Endothelial cell (in vitro differentiated cells): ENCODE results near the gene RABIF. TPM values are rescaled to one million over a fixed set of nuclear protein-coding genes. Genes with fewer than 3 reads are reported as not detected.
"Not testable (repeated sequence)": the region's sequence is repeated elsewhere in the genome, so short reads cannot be mapped to it uniquely, and the experiment has no call there.

Experiments
- DNase-seq: peaks from one replicate; pipeline ENCODE4 v3.0.0; 2021; ENCODE audit warnings: low spot score
- H3K27ac Mint-ChIP-seq: one replicate; pipeline ENCODE4 v1.8.0; 2021; ENCODE audit warnings: mixed read lengths, inconsistent platforms; ENCODE audit not compliant: unreplicated experiment
- H3K27me3 Mint-ChIP-seq: one replicate; pipeline ENCODE4 v1.8.0; 2021; ENCODE audit warnings: mild to moderate bottlenecking, moderate library complexity, mixed read lengths, inconsistent platforms; ENCODE audit not compliant: unreplicated experiment
- H3K36me3 Mint-ChIP-seq: one replicate; pipeline ENCODE4 v1.8.0; 2021; ENCODE audit warnings: mild to moderate bottlenecking, low read depth, mixed read lengths, inconsistent platforms; ENCODE audit not compliant: unreplicated experiment
- H3K4me1 Mint-ChIP-seq: one replicate; pipeline ENCODE4 v1.8.0; 2021; ENCODE audit warnings: mild to moderate bottlenecking, mixed read lengths, inconsistent platforms; ENCODE audit not compliant: unreplicated experiment
- H3K4me3 Mint-ChIP-seq: one replicate; pipeline ENCODE4 v1.8.0; 2021; ENCODE audit warnings: mild to moderate bottlenecking, mixed read lengths, inconsistent platforms; ENCODE audit not compliant: unreplicated experiment
- H3K9me3 Mint-ChIP-seq: one replicate; pipeline ENCODE4 v1.8.0; 2021; ENCODE audit warnings: mixed read lengths, inconsistent platforms; ENCODE audit not compliant: unreplicated experiment
- total RNA-seq: library from RNA; stranded (reverse); fragmentation: NEBNext Ultra II Directional; extraction: Animal tissue kit (Norgen Biotek cat#: 25700); gene quantifications from one replicate; pipeline ENCODE4 v1.2.1, GENCODE V29; 2021; ENCODE audit not compliant: unreplicated experiment
- TF ChIP-seq, protein P1 (sequence below): fragments of 200-600 bp; sonication (generic); IDR thresholded peaks from one replicate; pipeline ENCODE4 v1.5.0; 2021; ENCODE audit warnings: antibody characterized with exemption; ENCODE audit not compliant: unreplicated experiment

The RABIF gene
- total RNA-seq, 1 donor from 2014 or later: 13.5 TPM

DNA sequence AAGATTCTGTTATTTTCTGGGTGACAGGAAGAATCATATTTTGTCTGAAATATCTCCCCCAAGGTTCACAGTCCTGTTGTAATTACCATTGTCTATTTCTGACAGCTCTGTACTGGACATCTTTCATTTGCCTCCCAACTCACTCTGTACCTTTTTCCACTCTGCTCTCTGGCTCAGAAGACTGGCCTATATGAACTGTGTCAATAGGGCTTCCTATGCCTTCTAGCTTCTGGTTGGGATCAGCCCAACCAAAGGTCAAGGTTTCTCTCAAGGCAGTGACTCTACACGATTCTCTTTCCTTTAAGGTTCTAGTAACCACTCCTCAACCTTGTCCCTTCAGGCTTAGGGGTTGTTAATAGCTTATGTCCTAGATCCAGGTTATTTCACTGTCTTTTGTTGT lies 20.5 kb upstream of the RABIF start:
- H3K4me3 Mint-ChIP-seq: no peak overlapping the region
- DNase-seq: no peak
- peaks cover 2% of the 10 kb centered on the region for H3K27me3 Mint-ChIP-seq
- H3K27ac Mint-ChIP-seq: no peak overlapping the region
- H3K4me1 Mint-ChIP-seq: no peaks in the 10 kb centered on the region
- TF ChIP-seq, protein P1, sequence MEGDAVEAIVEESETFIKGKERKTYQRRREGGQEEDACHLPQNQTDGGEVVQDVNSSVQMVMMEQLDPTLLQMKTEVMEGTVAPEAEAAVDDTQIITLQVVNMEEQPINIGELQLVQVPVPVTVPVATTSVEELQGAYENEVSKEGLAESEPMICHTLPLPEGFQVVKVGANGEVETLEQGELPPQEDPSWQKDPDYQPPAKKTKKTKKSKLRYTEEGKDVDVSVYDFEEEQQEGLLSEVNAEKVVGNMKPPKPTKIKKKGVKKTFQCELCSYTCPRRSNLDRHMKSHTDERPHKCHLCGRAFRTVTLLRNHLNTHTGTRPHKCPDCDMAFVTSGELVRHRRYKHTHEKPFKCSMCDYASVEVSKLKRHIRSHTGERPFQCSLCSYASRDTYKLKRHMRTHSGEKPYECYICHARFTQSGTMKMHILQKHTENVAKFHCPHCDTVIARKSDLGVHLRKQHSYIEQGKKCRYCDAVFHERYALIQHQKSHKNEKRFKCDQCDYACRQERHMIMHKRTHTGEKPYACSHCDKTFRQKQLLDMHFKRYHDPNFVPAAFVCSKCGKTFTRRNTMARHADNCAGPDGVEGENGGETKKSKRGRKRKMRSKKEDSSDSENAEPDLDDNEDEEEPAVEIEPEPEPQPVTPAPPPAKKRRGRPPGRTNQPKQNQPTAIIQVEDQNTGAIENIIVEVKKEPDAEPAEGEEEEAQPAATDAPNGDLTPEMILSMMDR: no peak
- H3K36me3 Mint-ChIP-seq: peaks cover 28% of the 10 kb centered on the region
- H3K9me3 Mint-ChIP-seq: no peaks in the 10 kb centered on the region

DNA sequence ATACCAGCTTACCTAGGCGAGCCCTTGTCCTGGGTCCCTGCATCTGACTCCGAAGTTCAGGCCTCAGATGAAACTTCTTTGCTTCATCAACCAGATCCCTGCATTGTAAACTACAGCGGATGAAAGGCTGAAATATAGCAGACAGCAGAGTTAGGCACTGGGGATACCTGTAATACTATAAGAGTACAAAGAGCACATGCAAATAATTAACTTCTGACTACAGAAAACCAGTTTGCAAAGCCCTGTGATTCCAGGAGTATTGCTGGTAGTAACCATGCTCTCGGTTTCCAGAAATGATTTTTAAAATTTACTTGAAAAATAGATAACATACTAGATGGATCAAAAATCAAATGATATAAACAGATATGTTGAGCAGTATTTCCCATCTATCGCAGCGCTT lies 20.0 kb upstream of the RABIF start:
- no peaks in the 10 kb centered on the region for H3K4me1 Mint-ChIP-seq
- DNase-seq: no peak
- TF ChIP-seq, protein P1: no peak
- no peaks in the 10 kb centered on the region for H3K9me3 Mint-ChIP-seq
- no peak overlapping the region for H3K27ac Mint-ChIP-seq
- H3K4me3 Mint-ChIP-seq: no peak overlapping the region
- H3K27me3 Mint-ChIP-seq: peaks cover 2% of the 10 kb centered on the region
- H3K36me3 Mint-ChIP-seq: peaks cover 26% of the 10 kb centered on the region

DNA sequence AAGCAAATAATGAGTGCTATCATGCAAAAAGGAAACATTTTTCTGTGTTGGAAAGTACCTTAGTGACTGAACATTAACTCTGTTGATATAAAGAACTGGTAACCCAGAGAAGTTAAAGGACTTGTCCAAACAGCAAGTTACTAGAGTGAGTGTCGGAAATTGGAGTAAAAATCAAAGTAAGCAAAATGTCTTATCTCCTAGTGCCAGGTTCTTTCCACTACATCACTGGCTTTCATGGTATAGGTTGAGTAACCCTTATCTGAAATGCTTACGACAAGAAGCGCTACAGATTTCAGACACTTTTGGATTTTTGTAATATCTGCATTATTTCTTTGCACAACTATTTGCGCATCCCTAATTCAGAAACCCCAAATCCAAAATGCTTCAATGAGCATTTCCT lies 16.4 kb upstream of the RABIF start:
- Mint-ChIP-seq H3K4me3 (no peak overlapping the region), H3K9me3 (no peaks in the 10 kb centered on the region), H3K27me3 (no peaks in the 10 kb centered on the region), H3K27ac (no peak overlapping the region), H3K36me3 (peaks cover 12% of the 10 kb centered on the region), H3K4me1 (no peaks in the 10 kb centered on the region)
- TF ChIP-seq, protein P1: no peak
- no peak for DNase-seq

DNA sequence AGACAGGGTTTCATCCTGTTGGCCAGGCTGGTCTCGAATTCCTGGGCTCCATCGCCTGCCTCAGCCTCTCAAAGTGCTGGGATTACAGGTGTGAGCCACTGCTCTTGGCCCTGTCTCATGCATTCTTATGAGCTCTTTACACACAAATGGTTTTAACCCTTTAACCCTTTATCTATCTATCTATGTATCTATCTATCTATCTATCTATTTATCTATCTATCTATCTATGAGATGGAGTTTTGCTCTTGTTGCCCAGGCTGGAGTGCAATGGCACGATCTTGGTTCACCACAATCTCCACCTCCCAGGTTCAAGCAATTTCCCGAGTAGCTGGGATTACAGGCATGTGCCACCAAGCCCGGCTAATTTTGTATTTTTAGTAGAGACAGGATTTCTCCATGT lies 14.9 kb upstream of the RABIF start:
- not testable (repeated sequence) for H3K9me3 Mint-ChIP-seq, H3K36me3 Mint-ChIP-seq, DNase-seq, H3K27me3 Mint-ChIP-seq, H3K4me1 Mint-ChIP-seq, H3K4me3 Mint-ChIP-seq, H3K27ac Mint-ChIP-seq

DNA sequence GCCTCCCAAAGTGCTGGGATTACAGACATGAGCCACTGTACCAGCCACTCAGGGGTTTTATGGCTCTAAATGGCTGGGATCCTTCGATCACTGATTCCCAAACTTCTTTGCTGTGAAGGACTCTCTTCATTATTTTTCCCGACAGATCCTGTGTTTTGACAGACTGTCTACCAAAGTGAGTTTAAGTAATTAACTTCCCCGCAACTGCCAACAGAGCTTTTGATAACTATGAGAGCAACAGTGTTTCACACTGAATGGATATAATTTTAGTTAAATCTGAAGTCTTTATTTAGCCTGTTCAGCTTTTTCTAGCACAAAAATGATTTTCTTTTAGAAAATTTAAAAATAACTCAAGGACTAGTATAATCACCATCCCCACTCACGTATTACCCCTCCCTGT lies 12.6 kb upstream of the RABIF start:
- no peaks in the 10 kb centered on the region for H3K4me1 Mint-ChIP-seq
- H3K4me3 Mint-ChIP-seq: no peak overlapping the region
- H3K27me3 Mint-ChIP-seq: no peaks in the 10 kb centered on the region
- TF ChIP-seq, protein P1: no peak
- H3K36me3 Mint-ChIP-seq: peaks cover 4% of the 10 kb centered on the region
- H3K27ac Mint-ChIP-seq: no peak overlapping the region
- no peak for DNase-seq
- no peaks in the 10 kb centered on the region for H3K9me3 Mint-ChIP-seq

DNA sequence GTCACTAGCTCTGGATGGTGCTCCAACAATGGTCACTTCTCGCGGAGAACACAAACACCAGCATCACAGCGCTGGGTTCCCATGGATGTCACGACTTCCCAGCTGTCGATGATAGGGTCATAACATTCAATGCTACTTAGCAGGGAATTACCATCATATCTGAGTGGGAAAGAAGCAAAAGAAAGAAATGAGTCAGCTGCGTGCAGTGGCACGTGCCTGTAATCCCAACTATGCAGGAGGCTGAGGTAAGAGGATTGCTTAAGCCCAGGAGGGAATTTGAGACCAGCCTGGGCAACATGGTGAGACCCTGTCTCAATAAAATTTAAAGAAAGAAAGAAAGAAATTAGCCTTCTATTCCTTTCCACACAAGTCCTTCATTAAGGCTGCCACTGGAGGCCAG lies 3.6 kb upstream of the RABIF start:
- no peak overlapping the region for H3K27ac Mint-ChIP-seq
- TF ChIP-seq, protein P1: no peak
- H3K36me3 Mint-ChIP-seq: peaks cover 21% of the 10 kb centered on the region
- H3K27me3 Mint-ChIP-seq: peaks cover 1% of the 10 kb centered on the region
- peaks cover 12% of the 10 kb centered on the region for H3K4me1 Mint-ChIP-seq
- H3K9me3 Mint-ChIP-seq: no peaks in the 10 kb centered on the region
- H3K4me3 Mint-ChIP-seq: no peak overlapping the region
- DNase-seq: no peak
